ENCODE data around the gene P2RY11. TPM values are rescaled to one million over a fixed set of nuclear protein-coding genes. Genes with fewer than 3 reads are reported as not detected.
A peak's percentile ranks its signal among the peaks of the same experiment; 100 is the strongest.

The P2RY11 gene
- total RNA-seq, 4 donors from 2014 or later = 0.80 to 13.8 (median 6.9) TPM

- H3K9me3 ChIP-seq = no peaks in the 10 kb centered on the region
- peaks cover 11 to 19% (median 17%) of the 10 kb centered on the region in 4 donors for H3K4me1 ChIP-seq
- 64 to 100% methylated on average over 1 to 7 of the region's 7 CpGs for WGBS, 2 donors (ENCODE audit: low coverage in 1 of 2)
- DNase-seq = no peak
- no peaks in the 10 kb centered on the region for H3K27me3 ChIP-seq
- H3K27ac ChIP-seq = peak overlapping the region; percentile 14 to 55 (median 41)
- in situ Hi-C loops (cut with MboI; ENCODE audit: low pct_ligation_motif_present in 1 of 4, low pct_unique_long_range_greater_than_20kb in 1 of 4, low sequenced_read_pairs in 3 of 4) = loop anchor here in 2 of 4 donors (10.0 to 25.0 kb wide), 2 partner anchors 132 to 134 kb away; partner anchors contain the start of gene S1PR2 (in 2 of the 2)
- H3K36me3 ChIP-seq = peaks cover 0 to 4% (median 1%) of the 10 kb centered on the region in 4 donors
- H3K4me3 ChIP-seq = no peak overlapping the region
- intact Hi-C loops (cut with DNase I; ENCODE audit: low total_unique reads) = no loop called here
- TF ChIP-seq CTCF (IDR thresholded peaks at IDR 0.05) (no peak), POLR2A (IDR thresholded peaks at IDR 0.05) (no peak), POLR2AphosphoS5 (IDR thresholded peaks at IDR 0.05) (no peak), EP300 (IDR thresholded peaks at IDR 0.05; ENCODE audit: low read depth) (no peak)
These were observed 8.7 kb upstream of the P2RY11 start for GRCh38 chr19:10102787-10103236.

GRCh38 chr19:10104130-10104513 is 7.4 kb upstream of the P2RY11 start:
- Histone ChIP-seq H3K4me1 (peaks cover 11 to 20% (median 17%) of the 10 kb centered on the region in 4 donors), H3K36me3 (peaks cover 0 to 12% (median 5%) of the 10 kb centered on the region in 4 donors), H3K27me3 (no peaks in the 10 kb centered on the region), H3K4me3 (no peak overlapping the region), H3K27ac (peak overlapping the region in 1 of 4 donors; percentile 74), H3K9me3 (no peaks in the 10 kb centered on the region)
- in situ Hi-C loops (cut with MboI; ENCODE audit: low pct_ligation_motif_present in 1 of 4, low pct_unique_long_range_greater_than_20kb in 1 of 4, low sequenced_read_pairs in 3 of 4) (loop anchor here in 2 of 4 donors (10.0 to 25.0 kb wide), 2 partner anchors 131 to 133 kb away; partner anchors contain the start of gene S1PR2 (in 2 of the 2)), intact Hi-C loops (cut with DNase I; ENCODE audit: low total_unique reads) (no loop called here)
- TF ChIP-seq POLR2A (IDR thresholded peaks at IDR 0.05) (no peak), CTCF (IDR thresholded peaks at IDR 0.05) (no peak), EP300 (IDR thresholded peaks at IDR 0.05; ENCODE audit: low read depth) (no peak), POLR2AphosphoS5 (IDR thresholded peaks at IDR 0.05) (no peak)
- no peak for DNase-seq

GRCh38 chr19:10104665-10105508 is 6.6 kb upstream of the P2RY11 start:
- Histone ChIP-seq H3K4me1 (peaks cover 11 to 20% (median 17%) of the 10 kb centered on the region in 4 donors), H3K4me3 (no peak overlapping the region), H3K36me3 (peaks cover 0 to 19% (median 9%) of the 10 kb centered on the region in 4 donors), H3K27me3 (no peaks in the 10 kb centered on the region), H3K9me3 (no peaks in the 10 kb centered on the region), H3K27ac (peak overlapping the region; percentile 46 to 88 (median 80))
- intact Hi-C loops (cut with DNase I; ENCODE audit: low total_unique reads) (no loop called here), in situ Hi-C loops (cut with MboI; ENCODE audit: low pct_ligation_motif_present in 1 of 4, low pct_unique_long_range_greater_than_20kb in 1 of 4, low sequenced_read_pairs in 3 of 4) (loop anchor here in 2 of 4 donors (10.0 to 25.0 kb wide), 2 partner anchors 130 to 132 kb away; partner anchors contain the start of gene S1PR2 (in 2 of the 2))
- TF ChIP-seq POLR2A (IDR thresholded peaks at IDR 0.05) = peak; percentile 15
- TF ChIP-seq POLR2AphosphoS5 (IDR thresholded peaks at IDR 0.05) = peak in 1 of 3 donors; percentile 20
- no peak for TF ChIP-seq CTCF (IDR thresholded peaks at IDR 0.05)
- DNase-seq = peak; percentile 58
- 44 to 70% methylated on average over 7 to 14 of the region's 15 CpGs for WGBS, 2 donors (ENCODE audit: low coverage in 1 of 2)

GRCh38 chr19:10105509-10106099 is 5.9 kb upstream of the P2RY11 start:
- intact Hi-C loops (cut with DNase I; ENCODE audit: low total_unique reads) = no loop called here
- peak; percentile 22 for DNase-seq
- in situ Hi-C loops (cut with MboI; ENCODE audit: low pct_ligation_motif_present in 1 of 4, low pct_unique_long_range_greater_than_20kb in 1 of 4, low sequenced_read_pairs in 3 of 4) = loop anchor here in 2 of 4 donors (10.0 to 25.0 kb wide), 2 partner anchors 129 to 132 kb away; partner anchors contain the start of gene S1PR2 (in 2 of the 2)
- WGBS, 2 donors (ENCODE audit: low coverage in 1 of 2) = 39 to 58% methylated on average over 11 to 14 of the region's 16 CpGs
- H3K4me1 ChIP-seq = peaks cover 11 to 20% (median 17%) of the 10 kb centered on the region in 4 donors
- no peaks in the 10 kb centered on the region for H3K9me3 ChIP-seq
- H3K27ac ChIP-seq = peak overlapping the region; percentile 67 to 88 (median 80)
- no peaks in the 10 kb centered on the region for H3K27me3 ChIP-seq
- peak overlapping the region in 1 of 4 donors; percentile 67 for H3K4me3 ChIP-seq
- H3K36me3 ChIP-seq = peaks cover 0 to 27% (median 15%) of the 10 kb centered on the region in 4 donors
- TF ChIP-seq EP300 (IDR thresholded peaks at IDR 0.05; ENCODE audit: low read depth) (no peak), CTCF (IDR thresholded peaks at IDR 0.05) (no peak), POLR2AphosphoS5 (IDR thresholded peaks at IDR 0.05) (no peak), POLR2A (IDR thresholded peaks at IDR 0.05) (no peak)
